ENCODE data around the gene RNF121. TPM values are rescaled to one million over a fixed set of nuclear protein-coding genes. Genes with fewer than 3 reads are reported as not detected.

Gene RNF121
- total and polyA plus RNA-seq, 2 of the 13 experiments (the other 11 are each of a cell fraction or from before 2014, with no cell fraction given): 28.6 to 44.3 TPM

DNA sequence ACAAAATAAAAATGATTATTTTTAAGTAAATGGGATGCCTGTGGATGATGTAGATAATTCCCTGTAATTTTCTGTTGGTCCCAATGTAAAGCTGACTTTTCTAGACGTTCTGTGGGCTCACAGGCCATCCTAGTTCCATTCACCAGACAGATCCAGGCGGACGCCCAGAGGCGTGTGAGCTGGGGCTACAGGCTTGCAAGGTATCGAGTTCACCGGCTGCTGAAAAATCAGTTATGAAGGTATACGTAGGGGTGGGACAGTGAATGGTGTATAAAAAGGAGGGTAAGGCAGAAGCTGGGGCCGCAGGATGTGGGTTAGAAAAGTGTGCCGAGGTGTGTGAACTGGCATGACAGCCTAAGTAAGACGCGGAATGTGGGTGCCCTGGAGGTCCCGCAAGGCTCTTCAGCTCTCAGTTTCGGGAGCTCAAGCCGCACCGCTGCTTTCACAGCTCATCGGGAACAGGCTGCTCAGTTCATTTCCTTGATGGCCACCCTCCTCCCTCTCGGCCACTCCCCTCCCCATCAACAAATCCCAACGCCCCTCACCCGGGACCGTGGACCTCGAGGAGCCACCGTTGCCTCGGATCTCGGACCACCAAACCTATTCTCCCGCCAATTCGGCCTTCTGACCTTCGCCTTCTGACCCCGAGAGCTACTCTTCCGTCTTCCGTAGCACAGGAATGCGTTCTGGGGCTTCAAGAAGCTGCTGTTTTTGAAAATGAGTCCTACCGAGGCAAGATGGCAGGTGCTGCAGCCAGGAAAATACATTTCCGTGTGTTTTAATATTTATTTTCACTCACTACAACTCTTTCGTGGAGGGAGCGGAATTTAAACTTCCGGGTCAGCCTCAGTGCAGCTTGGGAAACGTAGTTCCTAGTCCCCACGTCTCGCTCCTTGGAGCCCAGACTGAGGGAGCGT is 768 bp upstream of the RNF121 start, which contains the start of gene XNDC1N (continued):
- TF ChIP-seq TEAD2 (CRISPR knock-in tag; IDR thresholded peaks at IDR 0.05) (no peak), SMAD1 (CRISPR knock-in tag; IDR thresholded peaks at IDR 0.05; ENCODE audit: borderline replicate concordance, low read depth) (no peak), ZNF598 (CRISPR knock-in tag; IDR thresholded peaks at IDR 0.05; ENCODE audit: borderline replicate concordance) (no peak), EZH2 (conservative IDR thresholded peaks at IDR 0.05; ENCODE audit: low read depth, low read length) (no peak), HMGA1 (CRISPR knock-in tag; conservative IDR thresholded peaks at IDR 0.05) (no peak), ZNF75D (CRISPR knock-in tag; IDR thresholded peaks at IDR 0.05; ENCODE audit: borderline replicate concordance) (0 out of 2 replicates have a peak, but pooled peaks have one; percentile 84), DNMT3B (CRISPR knock-in tag; conservative IDR thresholded peaks at IDR 0.05) (no peak), ATRX (CRISPR knock-in tag; IDR thresholded peaks at IDR 0.05; ENCODE audit: borderline replicate concordance) (no peak), ZNF20 (CRISPR knock-in tag; IDR thresholded peaks at IDR 0.05) (no peak; the same call in 1 of the 2 replicates), SMAD9 (CRISPR knock-in tag; IDR thresholded peaks at IDR 0.05) (no peak), ZBTB38 (CRISPR knock-in tag; IDR thresholded peaks at IDR 0.05) (peak; percentile 59)
- TF ChIP-seq, protein P1, sequence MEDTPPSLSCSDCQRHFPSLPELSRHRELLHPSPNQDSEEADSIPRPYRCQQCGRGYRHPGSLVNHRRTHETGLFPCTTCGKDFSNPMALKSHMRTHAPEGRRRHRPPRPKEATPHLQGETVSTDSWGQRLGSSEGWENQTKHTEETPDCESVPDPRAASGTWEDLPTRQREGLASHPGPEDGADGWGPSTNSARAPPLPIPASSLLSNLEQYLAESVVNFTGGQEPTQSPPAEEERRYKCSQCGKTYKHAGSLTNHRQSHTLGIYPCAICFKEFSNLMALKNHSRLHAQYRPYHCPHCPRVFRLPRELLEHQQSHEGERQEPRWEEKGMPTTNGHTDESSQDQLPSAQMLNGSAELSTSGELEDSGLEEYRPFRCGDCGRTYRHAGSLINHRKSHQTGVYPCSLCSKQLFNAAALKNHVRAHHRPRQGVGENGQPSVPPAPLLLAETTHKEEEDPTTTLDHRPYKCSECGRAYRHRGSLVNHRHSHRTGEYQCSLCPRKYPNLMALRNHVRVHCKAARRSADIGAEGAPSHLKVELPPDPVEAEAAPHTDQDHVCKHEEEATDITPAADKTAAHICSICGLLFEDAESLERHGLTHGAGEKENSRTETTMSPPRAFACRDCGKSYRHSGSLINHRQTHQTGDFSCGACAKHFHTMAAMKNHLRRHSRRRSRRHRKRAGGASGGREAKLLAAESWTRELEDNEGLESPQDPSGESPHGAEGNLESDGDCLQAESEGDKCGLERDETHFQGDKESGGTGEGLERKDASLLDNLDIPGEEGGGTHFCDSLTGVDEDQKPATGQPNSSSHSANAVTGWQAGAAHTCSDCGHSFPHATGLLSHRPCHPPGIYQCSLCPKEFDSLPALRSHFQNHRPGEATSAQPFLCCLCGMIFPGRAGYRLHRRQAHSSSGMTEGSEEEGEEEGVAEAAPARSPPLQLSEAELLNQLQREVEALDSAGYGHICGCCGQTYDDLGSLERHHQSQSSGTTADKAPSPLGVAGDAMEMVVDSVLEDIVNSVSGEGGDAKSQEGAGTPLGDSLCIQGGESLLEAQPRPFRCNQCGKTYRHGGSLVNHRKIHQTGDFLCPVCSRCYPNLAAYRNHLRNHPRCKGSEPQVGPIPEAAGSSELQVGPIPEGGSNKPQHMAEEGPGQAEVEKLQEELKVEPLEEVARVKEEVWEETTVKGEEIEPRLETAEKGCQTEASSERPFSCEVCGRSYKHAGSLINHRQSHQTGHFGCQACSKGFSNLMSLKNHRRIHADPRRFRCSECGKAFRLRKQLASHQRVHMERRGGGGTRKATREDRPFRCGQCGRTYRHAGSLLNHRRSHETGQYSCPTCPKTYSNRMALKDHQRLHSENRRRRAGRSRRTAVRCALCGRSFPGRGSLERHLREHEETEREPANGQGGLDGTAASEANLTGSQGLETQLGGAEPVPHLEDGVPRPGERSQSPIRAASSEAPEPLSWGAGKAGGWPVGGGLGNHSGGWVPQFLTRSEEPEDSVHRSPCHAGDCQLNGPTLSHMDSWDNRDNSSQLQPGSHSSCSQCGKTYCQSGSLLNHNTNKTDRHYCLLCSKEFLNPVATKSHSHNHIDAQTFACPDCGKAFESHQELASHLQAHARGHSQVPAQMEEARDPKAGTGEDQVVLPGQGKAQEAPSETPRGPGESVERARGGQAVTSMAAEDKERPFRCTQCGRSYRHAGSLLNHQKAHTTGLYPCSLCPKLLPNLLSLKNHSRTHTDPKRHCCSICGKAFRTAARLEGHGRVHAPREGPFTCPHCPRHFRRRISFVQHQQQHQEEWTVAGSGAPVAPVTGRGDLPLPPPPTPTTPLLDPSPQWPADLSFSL (CRISPR knock-in tag; IDR thresholded peaks at IDR 0.05): no peak
- TF ChIP-seq, protein P2, sequence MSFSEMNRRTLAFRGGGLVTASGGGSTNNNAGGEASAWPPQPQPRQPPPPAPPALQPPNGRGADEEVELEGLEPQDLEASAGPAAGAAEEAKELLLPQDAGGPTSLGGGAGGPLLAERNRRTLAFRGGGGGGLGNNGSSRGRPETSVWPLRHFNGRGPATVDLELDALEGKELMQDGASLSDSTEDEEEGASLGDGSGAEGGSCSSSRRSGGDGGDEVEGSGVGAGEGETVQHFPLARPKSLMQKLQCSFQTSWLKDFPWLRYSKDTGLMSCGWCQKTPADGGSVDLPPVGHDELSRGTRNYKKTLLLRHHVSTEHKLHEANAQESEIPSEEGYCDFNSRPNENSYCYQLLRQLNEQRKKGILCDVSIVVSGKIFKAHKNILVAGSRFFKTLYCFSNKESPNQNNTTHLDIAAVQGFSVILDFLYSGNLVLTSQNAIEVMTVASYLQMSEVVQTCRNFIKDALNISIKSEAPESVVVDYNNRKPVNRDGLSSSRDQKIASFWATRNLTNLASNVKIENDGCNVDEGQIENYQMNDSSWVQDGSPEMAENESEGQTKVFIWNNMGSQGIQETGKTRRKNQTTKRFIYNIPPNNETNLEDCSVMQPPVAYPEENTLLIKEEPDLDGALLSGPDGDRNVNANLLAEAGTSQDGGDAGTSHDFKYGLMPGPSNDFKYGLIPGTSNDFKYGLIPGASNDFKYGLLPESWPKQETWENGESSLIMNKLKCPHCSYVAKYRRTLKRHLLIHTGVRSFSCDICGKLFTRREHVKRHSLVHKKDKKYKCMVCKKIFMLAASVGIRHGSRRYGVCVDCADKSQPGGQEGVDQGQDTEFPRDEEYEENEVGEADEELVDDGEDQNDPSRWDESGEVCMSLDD (CRISPR knock-in tag; IDR thresholded peaks at IDR 0.05; ENCODE audit: borderline replicate concordance): no peak
- TF ChIP-seq, protein P3, sequence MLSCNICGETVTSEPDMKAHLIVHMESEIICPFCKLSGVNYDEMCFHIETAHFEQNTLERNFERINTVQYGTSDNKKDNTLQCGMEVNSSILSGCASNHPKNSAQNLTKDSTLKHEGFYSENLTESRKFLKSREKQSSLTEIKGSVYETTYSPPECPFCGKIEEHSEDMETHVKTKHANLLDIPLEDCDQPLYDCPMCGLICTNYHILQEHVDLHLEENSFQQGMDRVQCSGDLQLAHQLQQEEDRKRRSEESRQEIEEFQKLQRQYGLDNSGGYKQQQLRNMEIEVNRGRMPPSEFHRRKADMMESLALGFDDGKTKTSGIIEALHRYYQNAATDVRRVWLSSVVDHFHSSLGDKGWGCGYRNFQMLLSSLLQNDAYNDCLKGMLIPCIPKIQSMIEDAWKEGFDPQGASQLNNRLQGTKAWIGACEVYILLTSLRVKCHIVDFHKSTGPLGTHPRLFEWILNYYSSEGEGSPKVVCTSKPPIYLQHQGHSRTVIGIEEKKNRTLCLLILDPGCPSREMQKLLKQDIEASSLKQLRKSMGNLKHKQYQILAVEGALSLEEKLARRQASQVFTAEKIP (CRISPR knock-in tag; IDR thresholded peaks at IDR 0.05; ENCODE audit: borderline replicate concordance): no peak

Data from HepG2 (cell line).